NOMO-1 treated with dmso at 0.1 percent for 144 hours (cell line): Measurements from ENCODE around the gene EFNA1.

Source experiments
- DNase-seq: peaks from one replicate; lab custom pipeline; 2025; ENCODE audit not compliant: unreplicated experiment; lab: John Stamatoyannopoulos, UW

EFNA1 gene

DNA sequence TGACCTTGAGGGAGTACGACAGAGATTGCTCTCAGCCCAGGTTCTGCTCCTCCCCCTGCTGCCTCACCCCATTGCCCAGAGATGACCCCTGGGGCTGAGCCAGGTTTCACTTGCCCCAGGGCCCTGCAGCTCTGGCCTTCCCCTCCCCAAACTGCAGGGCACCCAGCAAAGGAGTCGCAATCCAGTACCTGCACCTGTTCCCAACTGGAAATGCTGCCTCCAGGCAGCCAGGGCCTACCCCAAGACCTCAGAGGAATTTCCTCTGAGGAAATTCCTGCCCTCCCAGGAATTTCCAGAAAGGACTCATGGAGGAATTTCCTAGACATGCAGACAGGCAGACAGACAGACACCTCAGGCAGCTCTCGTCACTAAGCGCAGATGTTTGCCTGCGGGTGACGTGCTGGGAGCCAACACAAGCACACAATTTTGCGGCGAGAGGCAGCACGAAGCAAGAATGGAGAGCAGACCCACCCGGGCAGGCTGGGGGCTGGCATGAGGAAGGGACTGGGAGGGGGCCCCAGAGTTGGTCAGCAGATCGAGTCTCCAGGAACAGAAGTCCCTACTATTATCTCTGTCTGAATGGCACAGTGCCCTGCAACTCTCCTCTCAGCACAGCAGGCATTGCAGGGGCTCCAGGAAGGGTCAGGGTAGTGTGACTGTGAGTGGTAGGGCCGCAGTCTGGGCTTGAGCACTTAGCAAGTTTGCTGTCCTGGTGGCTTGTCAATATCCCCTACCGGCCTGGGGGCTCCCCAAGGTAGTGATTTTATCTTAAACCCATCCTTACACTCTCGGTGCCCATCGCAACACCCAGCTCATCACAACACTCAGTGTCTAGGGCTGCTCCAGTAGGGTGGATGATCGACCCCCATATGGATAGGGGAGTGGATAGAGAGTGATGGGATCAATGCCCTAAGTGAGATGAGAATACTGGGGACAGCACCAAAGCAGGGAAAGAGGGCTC, 2.9 kb upstream of the EFNA1 start:
- DNase-seq = no peak

DNA sequence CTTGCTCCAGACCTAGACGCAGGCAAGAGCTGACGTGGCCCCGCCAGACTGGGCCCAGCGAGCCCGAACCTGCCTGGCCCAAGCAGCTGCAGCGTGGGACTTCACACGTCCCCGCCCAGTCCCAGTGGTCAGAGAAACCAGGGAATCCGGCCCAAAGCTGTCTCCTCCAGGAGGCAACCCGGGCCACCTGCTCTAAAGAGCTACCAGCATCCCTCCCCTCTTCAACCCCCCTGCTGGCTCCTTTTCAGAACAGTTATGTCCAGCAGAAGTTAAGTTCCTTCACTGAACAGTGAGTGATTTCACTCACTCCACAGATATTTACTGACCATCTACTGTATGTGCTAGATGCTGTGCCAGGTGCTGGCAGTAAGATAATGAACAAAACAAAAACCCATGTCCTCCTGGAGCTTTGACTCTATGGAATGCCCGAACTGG, 2.1 kb upstream of the EFNA1 start:
- DNase-seq = no peak

DNA sequence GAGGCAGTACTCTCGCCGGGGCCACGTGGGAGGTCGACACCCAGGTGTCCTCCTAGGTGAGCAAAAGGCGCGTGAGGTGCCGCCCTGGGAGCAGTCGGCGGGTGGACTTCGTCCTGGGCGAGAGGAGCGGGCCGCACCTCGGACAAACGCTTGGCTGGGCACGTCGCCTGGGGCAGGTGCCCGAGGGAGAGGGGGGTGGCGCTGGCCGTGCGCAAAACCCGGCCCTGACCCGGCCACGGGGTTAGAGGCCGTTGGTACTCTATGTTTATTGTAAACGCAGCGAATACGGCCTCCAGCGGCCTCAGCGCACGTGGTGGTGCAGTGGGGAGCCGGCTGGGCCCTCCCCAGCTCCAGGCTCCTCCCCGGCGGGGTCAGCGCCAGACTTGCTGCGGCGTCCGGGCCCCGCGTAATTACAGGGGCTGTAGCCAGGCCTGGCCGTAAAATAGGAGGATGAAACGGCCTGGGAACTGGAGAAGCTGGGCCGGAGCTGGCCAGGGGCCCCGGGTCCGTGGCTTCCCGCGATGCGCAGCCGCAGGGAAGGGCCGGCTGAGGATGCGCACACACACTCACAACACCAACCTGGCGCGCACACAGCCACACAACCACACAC, 1.6 kb upstream of the EFNA1 start:
- DNase-seq = no peak

DNA sequence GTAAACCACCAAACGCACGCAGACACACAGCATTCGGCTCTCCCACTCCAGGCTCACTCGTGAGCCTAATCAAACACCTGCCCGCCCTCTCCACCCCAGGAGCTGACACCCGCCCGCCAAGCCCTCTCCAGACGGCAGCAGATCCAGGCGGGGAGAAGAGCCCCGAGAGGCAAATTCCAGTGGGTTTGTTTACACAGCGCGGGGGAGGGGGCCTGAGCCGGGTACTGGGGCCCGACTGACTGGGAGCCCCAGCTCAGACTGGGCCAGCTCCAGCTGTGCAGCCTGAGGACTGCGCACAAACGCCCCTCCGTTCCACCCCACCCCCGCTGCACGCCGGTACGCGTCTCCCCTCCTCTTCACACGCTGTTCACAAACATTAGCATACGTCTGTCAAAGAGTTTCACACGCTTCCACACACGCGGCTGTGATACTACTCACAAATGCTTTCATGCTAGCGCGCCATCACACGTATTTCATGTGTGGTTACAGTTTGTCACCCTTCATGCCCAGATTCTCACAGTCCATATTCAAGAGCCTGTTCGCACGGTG, 1.0 kb upstream of the EFNA1 start:
- no peak for DNase-seq

DNA sequence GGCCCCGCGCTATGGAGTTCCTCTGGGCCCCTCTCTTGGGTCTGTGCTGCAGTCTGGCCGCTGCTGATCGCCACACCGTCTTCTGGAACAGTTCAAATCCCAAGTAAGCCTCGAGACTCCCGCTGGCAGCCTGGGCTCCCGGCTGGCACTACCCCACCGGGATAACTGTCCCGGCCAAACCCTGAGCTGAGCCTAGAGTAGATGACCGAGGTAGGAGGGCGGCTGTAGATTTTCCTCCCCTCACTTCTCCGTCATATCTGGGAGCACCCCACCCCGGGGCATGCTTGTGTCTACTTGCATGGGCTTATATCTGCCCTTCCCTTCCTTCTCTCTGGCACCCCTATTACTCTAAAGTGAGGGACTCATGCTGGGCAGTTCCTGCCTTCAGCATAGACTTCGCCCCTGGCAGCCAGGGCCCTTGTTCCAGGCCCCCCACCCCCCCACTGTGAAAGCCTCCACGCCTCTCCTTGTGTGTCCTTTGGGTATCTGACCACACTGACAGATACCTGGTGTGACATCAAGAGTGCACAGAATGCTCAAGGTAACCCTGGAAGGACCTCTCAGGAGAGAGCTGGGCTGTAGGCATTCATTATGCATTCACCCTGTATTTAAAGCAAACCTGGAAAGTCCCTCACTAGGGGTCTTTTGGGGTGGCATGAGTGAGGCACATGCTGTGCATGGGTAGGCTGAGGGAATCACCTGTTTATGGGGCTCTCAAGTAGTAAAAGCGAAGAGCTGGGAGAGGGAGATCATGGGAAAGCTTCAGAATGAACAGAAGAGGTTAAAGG, 485 bp downstream of the EFNA1 start:
- no peak for DNase-seq

DNA sequence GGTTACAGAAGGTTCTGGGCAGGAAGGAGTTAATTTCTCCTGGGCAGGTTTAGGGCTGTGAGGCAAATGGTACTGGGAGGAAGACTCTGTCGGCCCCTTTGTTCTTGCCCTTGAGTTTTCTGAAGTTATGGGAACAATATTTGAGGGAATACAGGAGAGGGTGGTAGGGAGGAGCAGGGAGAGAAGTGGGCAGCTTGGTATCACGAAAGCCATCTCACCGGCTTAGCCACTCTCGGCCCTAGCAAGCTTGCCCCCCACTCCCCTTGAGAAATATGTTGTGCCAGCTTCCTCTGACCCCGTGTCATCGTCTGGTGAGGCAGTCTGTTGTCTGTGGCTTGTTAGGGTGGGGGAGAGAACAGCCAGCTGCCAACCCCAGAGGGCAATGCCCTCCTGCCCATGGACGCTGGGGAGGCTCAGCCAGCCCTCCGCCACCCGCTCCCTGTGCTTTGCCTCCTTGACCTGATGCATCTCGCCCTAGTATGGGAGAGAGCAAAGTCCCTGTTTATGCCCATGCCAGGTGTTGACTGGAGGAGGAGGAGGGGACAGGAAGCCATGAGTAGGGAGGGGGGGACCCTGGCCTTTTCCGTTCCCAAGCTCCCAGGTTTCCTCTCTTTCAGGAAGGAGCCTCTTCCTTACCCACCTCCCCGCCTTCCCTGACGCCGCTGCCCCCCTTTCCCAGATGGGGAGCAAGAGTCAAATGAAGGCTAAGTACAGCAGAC, 1.2 kb downstream of the EFNA1 start:
- no peak for DNase-seq

DNA sequence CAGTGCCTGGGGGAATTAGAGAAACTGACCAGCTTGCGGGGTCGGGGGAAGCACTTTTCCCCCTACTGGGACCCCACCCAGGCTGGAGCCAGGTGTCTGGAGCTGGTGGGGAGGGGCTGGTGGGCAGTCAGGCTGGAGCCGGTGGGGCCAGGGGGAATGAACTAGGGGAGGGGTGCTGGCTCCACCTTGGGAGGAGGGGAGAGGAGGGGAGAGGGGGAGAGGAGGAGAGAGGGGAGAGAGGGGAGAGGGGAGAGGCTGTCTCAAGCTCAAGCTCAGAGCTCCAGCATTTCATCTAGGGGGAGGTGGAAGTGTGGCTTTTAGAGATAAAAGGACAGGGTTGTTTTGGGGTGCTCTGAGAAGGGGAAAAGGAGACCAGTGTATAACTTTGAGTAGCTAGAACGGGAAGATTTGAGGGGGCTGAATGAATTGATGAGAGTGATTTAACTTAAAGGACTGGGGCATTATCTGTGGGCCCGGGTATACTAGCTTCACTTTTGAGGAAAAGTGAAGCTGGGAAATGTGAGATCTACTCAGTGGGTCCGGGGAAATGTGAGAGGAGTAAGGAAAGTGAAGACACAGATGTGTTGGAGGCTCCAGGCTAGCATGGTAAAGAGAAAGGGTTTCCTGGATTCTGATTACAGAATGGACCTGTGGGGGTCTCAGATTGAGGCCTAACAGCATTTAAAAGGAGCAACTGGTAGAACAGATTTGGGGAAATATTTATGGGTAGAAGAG, 2.8 kb downstream of the EFNA1 start:
- no peak for DNase-seq

DNA sequence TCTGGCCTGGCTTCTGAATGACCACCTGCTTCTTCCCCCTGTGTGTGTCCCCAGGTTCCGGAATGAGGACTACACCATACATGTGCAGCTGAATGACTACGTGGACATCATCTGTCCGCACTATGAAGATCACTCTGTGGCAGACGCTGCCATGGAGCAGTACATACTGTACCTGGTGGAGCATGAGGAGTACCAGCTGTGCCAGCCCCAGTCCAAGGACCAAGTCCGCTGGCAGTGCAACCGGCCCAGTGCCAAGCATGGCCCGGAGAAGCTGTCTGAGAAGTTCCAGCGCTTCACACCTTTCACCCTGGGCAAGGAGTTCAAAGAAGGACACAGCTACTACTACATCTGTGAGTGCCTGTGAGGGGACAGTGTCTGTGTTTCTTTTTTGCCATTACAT, 3.6 kb downstream of the EFNA1 start:
- no peak for DNase-seq

DNA sequence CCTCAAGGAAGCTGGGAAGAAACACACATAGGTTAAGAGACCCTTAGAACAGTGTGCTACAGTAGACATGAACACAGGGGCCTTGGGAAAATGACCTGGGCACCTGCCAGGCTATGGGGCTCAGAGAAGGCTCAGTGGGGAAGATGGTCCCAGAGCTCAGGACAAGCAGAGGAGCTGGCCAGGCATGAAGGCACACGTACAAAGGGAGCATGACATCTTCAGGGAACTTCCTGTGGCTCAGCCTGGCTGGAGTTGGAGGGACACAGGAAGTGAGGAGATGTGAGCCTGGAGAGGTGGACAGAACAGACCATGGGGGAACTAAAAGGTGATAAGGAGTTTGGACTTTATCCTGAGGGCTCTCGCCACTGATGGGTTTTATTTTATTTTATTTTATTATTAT, 4.2 kb downstream of the EFNA1 start:
- no peak for DNase-seq

DNA sequence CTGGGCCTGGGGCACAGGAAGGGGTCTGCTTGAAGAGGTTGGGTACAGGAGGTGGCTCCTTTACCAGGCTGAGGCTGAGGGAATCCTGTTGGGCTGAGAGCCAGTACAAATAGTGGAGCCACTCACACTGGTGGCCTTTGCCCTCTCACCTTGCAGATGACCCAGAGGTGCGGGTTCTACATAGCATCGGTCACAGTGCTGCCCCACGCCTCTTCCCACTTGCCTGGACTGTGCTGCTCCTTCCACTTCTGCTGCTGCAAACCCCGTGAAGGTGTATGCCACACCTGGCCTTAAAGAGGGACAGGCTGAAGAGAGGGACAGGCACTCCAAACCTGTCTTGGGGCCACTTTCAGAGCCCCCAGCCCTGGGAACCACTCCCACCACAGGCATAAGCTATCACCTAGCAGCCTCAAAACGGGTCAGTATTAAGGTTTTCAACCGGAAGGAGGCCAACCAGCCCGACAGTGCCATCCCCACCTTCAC, 6.2 kb downstream of the EFNA1 start:
- DNase-seq = no peak

DNA sequence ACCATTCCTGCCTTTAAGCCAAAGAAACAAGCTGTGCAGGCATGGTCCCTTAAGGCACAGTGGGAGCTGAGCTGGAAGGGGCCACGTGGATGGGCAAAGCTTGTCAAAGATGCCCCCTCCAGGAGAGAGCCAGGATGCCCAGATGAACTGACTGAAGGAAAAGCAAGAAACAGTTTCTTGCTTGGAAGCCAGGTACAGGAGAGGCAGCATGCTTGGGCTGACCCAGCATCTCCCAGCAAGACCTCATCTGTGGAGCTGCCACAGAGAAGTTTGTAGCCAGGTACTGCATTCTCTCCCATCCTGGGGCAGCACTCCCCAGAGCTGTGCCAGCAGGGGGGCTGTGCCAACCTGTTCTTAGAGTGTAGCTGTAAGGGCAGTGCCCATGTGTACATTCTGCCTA, 6.6 kb downstream of the EFNA1 start:
- DNase-seq = no peak

DNA sequence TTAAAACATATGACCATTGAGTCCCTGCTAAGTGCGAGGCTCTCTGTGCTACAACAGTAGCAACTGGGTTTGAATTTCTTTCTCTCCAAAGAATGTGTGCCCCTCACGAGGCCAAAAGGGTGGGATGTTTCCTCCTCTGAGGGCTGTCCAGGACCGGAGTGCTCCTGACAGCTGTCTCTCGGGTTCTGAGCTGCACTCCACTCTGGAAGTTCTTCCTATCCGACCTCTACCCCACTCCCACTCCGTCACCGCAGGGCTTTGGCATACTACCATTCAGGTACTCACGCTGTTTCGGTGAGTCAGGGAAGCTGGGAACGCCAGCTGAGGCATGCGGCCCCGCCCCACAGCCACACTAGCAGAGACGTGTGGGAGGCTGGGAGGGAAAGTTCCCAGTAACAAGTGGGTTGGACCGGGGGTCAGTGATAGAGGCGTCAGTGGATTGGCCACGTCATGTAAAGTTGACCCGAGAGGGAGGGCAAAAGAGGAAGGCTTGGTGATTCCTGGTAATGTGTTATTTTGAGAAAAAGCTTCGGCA, 7.3 kb downstream of the EFNA1 start:
- DNase-seq = peak; percentile 60

DNA sequence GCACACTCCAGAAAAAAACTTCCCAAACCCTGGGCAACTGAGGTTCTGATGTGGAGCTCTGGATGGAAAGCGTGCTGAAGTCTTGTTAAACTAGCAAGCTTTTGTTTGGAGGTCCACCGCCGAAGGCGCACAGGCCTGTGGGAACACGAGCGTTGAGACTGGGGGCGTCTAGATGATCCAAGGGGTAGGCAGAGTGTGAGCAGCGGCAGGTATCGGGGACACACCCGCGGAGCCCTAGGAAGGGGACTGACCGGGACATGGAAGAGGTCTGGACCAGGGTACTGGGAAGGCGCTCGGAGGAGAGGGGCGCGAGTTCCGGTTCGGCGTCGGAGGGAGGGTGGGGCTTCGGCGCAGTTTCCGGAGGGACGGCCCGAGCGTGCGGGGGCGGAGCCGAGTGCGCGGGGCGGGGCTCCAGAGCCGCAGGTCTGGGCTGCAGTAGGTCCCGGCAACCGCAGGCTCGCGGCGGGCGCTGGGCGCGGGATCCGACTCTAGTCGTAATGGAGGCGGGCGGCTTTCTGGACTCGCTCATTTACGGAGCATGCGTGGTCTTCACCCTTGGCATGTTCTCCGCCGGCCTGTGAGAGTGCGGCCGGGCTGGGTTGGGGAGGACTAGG, 7.8 kb downstream of the EFNA1 start, which contains the start of gene SLC50A1:
TSS of gene SLC50A1 (plus strand) at position 438 of the 614 bp plus-strand sequence. CDS start at position 498, 60 bp downstream.
- peak; percentile 89 for DNase-seq

DNA sequence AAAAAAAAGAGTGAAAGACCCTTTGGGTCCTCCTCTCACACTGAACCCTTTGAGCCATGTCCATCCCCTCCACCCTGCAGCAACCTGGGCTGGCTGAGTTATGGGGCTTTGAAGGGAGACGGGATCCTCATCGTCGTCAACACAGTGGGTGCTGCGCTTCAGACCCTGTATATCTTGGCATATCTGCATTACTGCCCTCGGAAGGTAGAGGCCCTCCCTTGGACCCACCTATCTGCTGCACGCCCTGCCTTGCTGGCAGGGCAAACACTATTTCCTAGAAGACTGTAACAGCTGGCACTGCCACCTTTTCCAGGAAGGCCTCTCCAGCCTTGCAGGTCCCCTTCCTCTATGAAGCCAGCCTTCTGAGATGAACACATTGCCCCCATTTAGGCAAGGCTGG, 9.1 kb downstream of the EFNA1 start:
- no peak for DNase-seq

DNA sequence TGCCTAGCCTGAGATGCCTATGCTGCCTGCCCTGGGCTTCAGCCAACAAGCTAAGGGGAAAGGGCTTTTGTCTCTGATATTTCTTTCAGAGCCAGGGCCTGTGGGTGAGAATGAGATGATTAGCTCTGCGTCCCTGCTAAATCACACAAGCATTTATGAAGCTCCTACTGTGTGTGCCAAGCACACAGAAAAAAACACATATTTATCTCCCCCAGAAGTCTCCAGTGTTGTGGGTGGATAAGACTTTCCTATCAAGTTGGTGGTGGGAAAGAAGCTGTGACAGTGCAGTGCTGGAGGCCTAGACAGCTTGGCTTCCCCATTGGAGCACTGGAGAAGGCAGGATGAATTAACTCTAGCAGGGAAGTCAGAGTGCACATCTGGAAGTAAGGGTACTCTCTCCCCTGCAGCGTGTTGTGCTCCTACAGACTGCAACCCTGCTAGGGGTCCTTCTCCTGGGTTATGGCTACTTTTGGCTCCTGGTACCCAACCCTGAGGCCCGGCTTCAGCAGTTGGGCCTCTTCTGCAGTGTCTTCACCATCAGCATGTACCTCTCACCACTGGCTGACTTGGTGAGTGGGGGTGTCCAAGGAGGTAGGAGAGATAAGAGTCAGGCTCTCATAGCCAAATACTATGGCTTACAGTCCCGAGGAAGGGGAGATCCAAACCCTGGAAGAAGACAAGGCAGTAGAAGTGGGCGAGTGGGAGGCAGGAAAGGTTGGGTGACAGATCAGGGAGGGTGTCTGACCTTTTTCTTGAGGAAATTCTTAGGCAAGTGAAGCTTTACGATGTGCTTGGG, 9.7 kb downstream of the EFNA1 start:
- no peak for DNase-seq

DNA sequence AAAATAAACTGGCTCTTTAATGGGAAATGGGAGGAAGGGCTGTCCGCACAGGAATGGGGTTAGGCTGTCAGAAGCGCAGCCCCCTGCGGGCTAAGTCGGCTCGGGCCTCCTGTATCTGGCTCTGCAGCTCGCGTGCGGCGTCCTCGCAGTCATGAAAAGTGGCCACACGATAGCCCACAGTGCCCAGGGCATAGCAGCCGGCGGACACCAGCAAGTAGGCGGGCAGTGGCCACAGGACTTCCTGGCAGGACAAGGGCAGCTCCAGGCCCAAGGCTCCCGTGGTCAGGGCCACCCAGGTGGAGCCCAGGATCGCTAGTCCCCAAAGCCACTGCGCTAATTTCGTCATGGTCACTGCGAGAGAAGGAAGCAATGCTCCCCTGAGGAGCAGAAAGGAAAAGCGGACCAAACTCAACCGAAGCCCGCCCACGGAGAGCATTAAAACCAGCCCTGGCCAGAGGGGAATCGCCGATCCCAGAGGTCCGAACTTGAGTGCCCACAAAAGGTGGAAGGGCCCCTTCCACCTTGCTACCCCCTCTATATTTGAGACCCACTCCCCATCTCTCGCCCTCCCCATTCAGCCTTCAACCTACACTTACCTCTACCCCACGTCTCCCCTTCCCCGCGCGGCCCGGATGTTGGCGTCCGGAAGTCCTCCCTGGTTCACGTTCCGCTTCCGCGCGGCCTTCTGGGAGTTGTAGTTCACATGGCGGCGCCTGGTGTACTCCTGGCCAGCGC, 12.4 kb downstream of the EFNA1 start, which contains the start of gene DPM3:
TSS of gene DPM3 (minus strand) at position 637 of the 735 bp plus-strand sequence. CDS start at position 346, 291 bp downstream.
- DNase-seq = peak; percentile 78

DNA sequence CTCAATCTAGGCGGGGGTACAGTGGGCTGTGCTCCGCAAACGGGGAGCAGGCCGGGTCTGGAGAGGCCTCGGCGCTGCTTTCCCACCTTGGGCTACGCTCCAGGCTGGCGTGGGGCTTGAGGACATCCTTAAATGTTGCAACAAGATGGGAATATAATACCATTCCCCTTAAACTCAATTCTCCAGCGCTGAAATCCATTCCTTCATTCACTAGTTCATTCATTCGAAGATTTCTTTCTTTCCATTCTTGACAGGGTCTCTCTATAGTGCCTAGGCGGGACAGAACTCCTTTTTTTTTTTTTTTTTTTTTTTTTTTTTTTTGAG, 12.9 kb downstream of the EFNA1 start:
- no peak for DNase-seq

DNA sequence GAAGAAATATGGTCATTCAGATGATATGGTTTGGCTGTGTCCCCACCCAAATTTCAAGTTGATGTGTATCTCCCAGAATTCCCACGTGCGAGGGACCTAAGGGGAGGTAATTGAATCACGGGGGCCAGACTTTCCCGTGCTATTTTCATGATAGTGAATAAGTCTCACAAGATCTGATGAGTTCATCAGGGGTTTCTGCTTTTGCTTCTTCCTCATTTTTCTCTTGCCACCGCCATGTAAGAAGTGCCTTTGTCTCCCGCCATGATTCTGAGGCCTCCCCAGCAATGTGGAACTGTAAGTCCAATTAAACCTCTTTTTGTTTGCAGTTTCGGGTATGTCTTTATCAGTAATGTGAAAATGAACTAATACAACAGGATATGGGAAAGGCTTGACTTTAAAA, 14.1 kb downstream of the EFNA1 start:
- no peak for DNase-seq
